ENCODE results near the gene NSMF.
A peak's percentile ranks its signal among the peaks of the same experiment; 100 is the strongest.

Gene NSMF

GRCh38 chr9:137457406-137458193 lies 1.5 kb downstream of the NSMF start:
- Mint-ChIP-seq H3K4me3 (peak overlapping the region; percentile 66 to 68 (median 66)), H3K4me1 (peaks cover 12% of the 10 kb centered on the region), H3K27me3 (ENCODE audit: low read depth) (peaks cover 10% of the 10 kb centered on the region), H3K27ac (no peak overlapping the region), H3K36me3 (ENCODE audit: low read depth) (no peaks in the 10 kb centered on the region), H3K9me3 (no peaks in the 10 kb centered on the region)
- no peak for TF ChIP-seq CTCF (IDR thresholded peaks at IDR 0.05; ENCODE audit: unreplicated experiment in 3 of 3)

GRCh38 chr9:137456864-137457405 lies 2.2 kb downstream of the NSMF start:
- Mint-ChIP-seq H3K27ac (peak overlapping the region in 2 of 3 experiments; percentile 33 to 75), H3K27me3 (ENCODE audit: low read depth) (peaks cover 8% of the 10 kb centered on the region), H3K9me3 (no peaks in the 10 kb centered on the region), H3K4me3 (peak overlapping the region; percentile 57 to 81 (median 61)), H3K36me3 (ENCODE audit: low read depth) (no peaks in the 10 kb centered on the region), H3K4me1 (peaks cover 12% of the 10 kb centered on the region)
- no peak for TF ChIP-seq CTCF (IDR thresholded peaks at IDR 0.05; ENCODE audit: unreplicated experiment in 3 of 3)

GRCh38 chr9:137456061-137456863 lies 2.9 kb downstream of the NSMF start:
- peaks cover 12% of the 10 kb centered on the region for H3K4me1 Mint-ChIP-seq
- H3K27ac Mint-ChIP-seq, result peak overlapping the region in 2 of 3 experiments; percentile 33 to 75
- peak overlapping the region; percentile 64 to 81 (median 72) for H3K4me3 Mint-ChIP-seq

GRCh38 chr9:137455359-137455991 lies 3.7 kb downstream of the NSMF start:
- Mint-ChIP-seq H3K4me1 (peaks cover 12% of the 10 kb centered on the region), H3K9me3 (no peaks in the 10 kb centered on the region), H3K27me3 (ENCODE audit: low read depth) (peaks cover 4% of the 10 kb centered on the region), H3K4me3 (peak overlapping the region; percentile 51 to 64 (median 62)), H3K36me3 (ENCODE audit: low read depth) (no peaks in the 10 kb centered on the region), H3K27ac (peak overlapping the region in 1 of 3 experiments; percentile 33)
- no peak for TF ChIP-seq CTCF (IDR thresholded peaks at IDR 0.05; ENCODE audit: unreplicated experiment in 3 of 3)

More at GRCh38 chr9:137456061-137456863, 2.9 kb downstream of the NSMF start:
- peaks cover 8% of the 10 kb centered on the region for H3K27me3 Mint-ChIP-seq (ENCODE audit: low read depth)
- no peak for TF ChIP-seq CTCF (IDR thresholded peaks at IDR 0.05; ENCODE audit: unreplicated experiment in 3 of 3)
- H3K9me3 Mint-ChIP-seq, result no peaks in the 10 kb centered on the region
- H3K36me3 Mint-ChIP-seq (ENCODE audit: low read depth), result no peaks in the 10 kb centered on the region

GRCh38 chr9:137454597-137455358 lies 4.4 kb downstream of the NSMF start:
- Mint-ChIP-seq H3K36me3 (ENCODE audit: low read depth) (no peaks in the 10 kb centered on the region), H3K27ac (peak overlapping the region in 1 of 3 experiments; percentile 84), H3K4me3 (peak overlapping the region; percentile 45 to 65 (median 58)), H3K27me3 (ENCODE audit: low read depth) (peaks cover 4% of the 10 kb centered on the region), H3K4me1 (peaks cover 12% of the 10 kb centered on the region), H3K9me3 (no peaks in the 10 kb centered on the region)
- TF ChIP-seq CTCF (IDR thresholded peaks at IDR 0.05; ENCODE audit: unreplicated experiment in 3 of 3), result no peak
